Kidney epithelial cell (primary cell): ENCODE data around the gene ZNF444. TPM values are rescaled to one million over a fixed set of nuclear protein-coding genes. Genes with fewer than 3 reads are reported as not detected.

Experiments used
- DNase-seq: peaks from one replicate; pipeline ENCODE4 v3.0.0-alpha.2; 2010; ENCODE audit warnings: low read depth
- H3K27me3 ChIP-seq: 2 replicates; pipeline ENCODE4 v1.6.0; 2011; ENCODE audit warnings: low read length; ENCODE audit not compliant: control insufficient read depth, insufficient read depth
- H3K36me3 ChIP-seq: 2 replicates; pipeline ENCODE4 v1.5.1; 2011; ENCODE audit warnings: low read length; ENCODE audit not compliant: control insufficient read depth, insufficient read depth
- H3K4me3 ChIP-seq: 2 replicates; pipeline ENCODE4 v1.5.1; 2011; ENCODE audit warnings: low read depth, mild to moderate bottlenecking, control low read depth, low read length
- CTCF ChIP-seq: IDR thresholded peaks from 2 replicates; pipeline ENCODE4 v1.5.1; 2011; ENCODE audit warnings: mild to moderate bottlenecking, moderate library complexity, low read length, control low read depth, inconsistent platforms; ENCODE audit not compliant: insufficient read depth, poor library complexity, severe bottlenecking
- total RNA-seq: library from RNA; depleted of rRNA; stranded (reverse); fragments of >200 nt; gene quantifications from 2 replicates; pipeline ENCODE4 v1.2.3, GENCODE V29; 2015

ZNF444 gene
- total RNA-seq, 1 donor from 2014 or later: 40.0 TPM

DNA sequence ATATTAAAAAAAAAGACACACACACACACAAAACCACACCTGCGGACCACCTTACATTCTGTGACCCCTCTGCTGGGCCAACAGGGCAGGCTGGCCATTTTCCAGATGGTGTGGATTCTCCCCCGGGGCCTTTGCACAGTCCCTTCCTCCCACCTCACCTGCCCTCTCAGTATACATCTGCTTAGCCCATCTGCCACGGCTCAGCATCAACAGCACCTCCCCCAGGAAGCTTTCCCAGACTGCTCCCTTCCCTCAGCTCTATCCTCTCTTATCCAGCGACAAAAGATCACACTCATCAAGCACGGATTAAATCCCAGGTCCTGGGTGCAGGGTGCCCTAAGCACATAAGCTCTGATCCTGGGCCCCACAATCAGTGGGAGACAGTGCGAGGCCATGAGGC lies 24.5 kb upstream of the ZNF444 start:
- Histone ChIP-seq H3K27me3 (no peaks in the 10 kb centered on the region), H3K36me3 (peaks cover 1% of the 10 kb centered on the region), H3K4me3 (no peak overlapping the region)
- no peak for TF ChIP-seq CTCF
- DNase-seq: no peak

DNA sequence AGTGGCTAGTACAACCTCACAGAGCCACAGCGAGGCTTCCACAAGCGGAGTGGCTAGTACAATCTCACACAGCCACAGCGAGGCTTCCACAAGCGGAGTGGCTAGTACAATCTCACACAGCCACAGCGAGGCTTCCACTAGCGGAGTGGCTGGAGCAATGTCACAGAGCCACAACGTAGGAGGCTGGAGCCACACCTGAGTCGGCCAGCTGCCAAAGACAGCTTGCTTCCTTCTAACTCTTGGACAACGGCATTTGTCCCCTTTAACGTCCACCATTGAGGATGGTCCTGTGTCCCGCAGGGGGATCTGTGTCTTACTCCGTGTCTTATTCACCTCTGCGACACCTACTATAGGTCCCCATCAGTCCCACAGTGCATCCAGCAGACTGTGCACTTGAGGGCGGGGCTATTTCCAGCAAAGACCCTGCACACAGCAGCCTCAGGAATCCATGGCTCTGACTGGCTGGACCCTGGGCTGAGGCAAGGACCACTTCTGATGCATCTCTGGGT lies 23.7 kb upstream of the ZNF444 start:
- no peak for DNase-seq
- no peak for TF ChIP-seq CTCF
- Histone ChIP-seq H3K36me3 (peaks cover 1% of the 10 kb centered on the region), H3K27me3 (no peaks in the 10 kb centered on the region), H3K4me3 (no peak overlapping the region)

- no peak overlapping the region for H3K4me3 ChIP-seq
- no peaks in the 10 kb centered on the region for H3K27me3 ChIP-seq
- TF ChIP-seq CTCF: no peak
- peaks cover 1% of the 10 kb centered on the region for H3K36me3 ChIP-seq
- DNase-seq: no peak
Measured at GRCh38 chr19:56117889-56118288, 23.2 kb upstream of the ZNF444 start.

DNA sequence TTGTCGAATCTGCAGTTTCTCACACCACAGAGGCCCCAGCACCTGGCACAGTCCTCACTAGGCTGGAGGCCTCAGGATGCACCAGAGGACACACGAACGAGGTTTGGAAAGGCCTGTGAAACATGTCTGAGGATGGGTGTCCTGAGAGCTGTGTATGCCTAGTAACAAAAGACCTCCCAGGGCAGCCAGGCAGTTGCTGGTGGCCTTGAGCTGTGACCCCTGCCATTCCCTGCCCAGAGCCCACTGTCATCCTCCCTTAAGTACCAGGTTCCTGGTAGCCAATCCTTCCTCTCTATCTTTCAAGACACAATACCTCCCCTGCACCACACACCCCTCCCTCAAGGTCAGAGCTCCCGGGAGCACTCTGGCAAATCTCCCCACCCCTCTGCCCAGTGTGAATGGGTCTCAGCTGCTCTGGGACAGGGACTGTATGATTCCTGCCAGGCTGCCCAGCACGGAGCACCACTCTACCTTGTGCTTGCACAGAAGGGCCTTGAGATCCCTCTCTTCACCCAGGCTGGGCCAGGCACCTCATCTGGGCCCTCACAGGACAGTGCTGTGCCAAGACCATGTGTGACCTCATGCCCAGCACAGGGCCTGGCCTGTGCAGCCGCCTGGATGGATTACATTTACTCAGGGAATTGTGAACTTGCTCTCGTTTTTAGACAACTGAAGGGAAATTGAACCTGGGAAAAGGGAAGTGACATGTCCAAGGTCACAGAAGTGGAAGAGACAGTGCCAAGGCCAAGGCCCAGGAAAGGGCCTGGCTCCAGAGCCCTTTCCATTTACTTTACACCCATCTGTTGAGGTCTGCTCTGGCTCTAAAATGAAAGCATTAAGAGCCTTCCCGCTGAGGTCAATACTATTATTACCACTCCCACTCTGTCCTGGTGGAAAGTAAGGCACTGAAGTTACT lies 22.2 kb upstream of the ZNF444 start:
- H3K36me3 ChIP-seq: peaks cover 1% of the 10 kb centered on the region
- H3K4me3 ChIP-seq: no peak overlapping the region
- H3K27me3 ChIP-seq: no peaks in the 10 kb centered on the region
- no peak for DNase-seq
- TF ChIP-seq CTCF: no peak

- peaks cover 1% of the 10 kb centered on the region for H3K36me3 ChIP-seq
- no peaks in the 10 kb centered on the region for H3K27me3 ChIP-seq
- peak overlapping the region; percentile 60 for H3K4me3 ChIP-seq
- TF ChIP-seq CTCF: no peak
- DNase-seq: no peak
Measured at GRCh38 chr19:56119582-56119978, 21.5 kb upstream of the ZNF444 start.
